GM19351 (cell line): ENCODE data around the gene SNAI3.

Experiments
- ATAC-seq: cut with Tn5 transposase; IDR thresholded peaks from one replicate; pipeline ENCODE4 v1.9.1; 2021; ENCODE audit warnings: mild to moderate bottlenecking, moderate library complexity; ENCODE audit not compliant: unreplicated experiment

SNAI3 gene

GRCh38 chr16:88686439-88687253 is at the start of gene SNAI3:
SNAI3 (minus strand) TSS chr16:88686507; CDS start chr16:88686406, 101 bp downstream.
- ATAC-seq: peak; percentile 61

- no peak for ATAC-seq
These were observed 49.8 kb upstream of the SNAI3 start for GRCh38 chr16:88736088-88736487.

GRCh38 chr16:88735616-88736015 is 49.3 kb upstream of the SNAI3 start:
- no peak for ATAC-seq

- ATAC-seq: no peak
These were observed 48.8 kb upstream of the SNAI3 start for GRCh38 chr16:88735121-88735520.

GRCh38 chr16:88734361-88734728 is 48.0 kb upstream of the SNAI3 start:
- ATAC-seq: no peak

- no peak for ATAC-seq
These were observed 47.5 kb upstream of the SNAI3 start for GRCh38 chr16:88733630-88734360.

GRCh38 chr16:88732961-88733294 is 46.6 kb upstream of the SNAI3 start:
- ATAC-seq: no peak

GRCh38 chr16:88732172-88732960 is 46.1 kb upstream of the SNAI3 start:
- no peak for ATAC-seq

GRCh38 chr16:88731699-88732098 is 45.4 kb upstream of the SNAI3 start:
- ATAC-seq: no peak

- no peak for ATAC-seq
These were observed 44.6 kb upstream of the SNAI3 start for GRCh38 chr16:88730632-88731607.

- no peak for ATAC-seq
These were observed 41.6 kb upstream of the SNAI3 start for GRCh38 chr16:88727871-88728270.

- ATAC-seq: no peak
These were observed 40.7 kb upstream of the SNAI3 start for GRCh38 chr16:88726981-88727380.

GRCh38 chr16:88726408-88726749 is 40.1 kb upstream of the SNAI3 start:
- ATAC-seq: no peak

GRCh38 chr16:88725609-88726407 is 39.5 kb upstream of the SNAI3 start:
- no peak for ATAC-seq

GRCh38 chr16:88724855-88725555 is 38.7 kb upstream of the SNAI3 start:
- ATAC-seq: no peak

GRCh38 chr16:88723911-88724310 is 37.6 kb upstream of the SNAI3 start:
- ATAC-seq: no peak

GRCh38 chr16:88723507-88723887 is 37.2 kb upstream of the SNAI3 start:
- no peak for ATAC-seq

GRCh38 chr16:88722784-88723506 is 36.6 kb upstream of the SNAI3 start:
- ATAC-seq: no peak
